HG03571 (cell line): ENCODE results near the gene XYLT1.

Experiments used
- ATAC-seq: cut with Tn5 transposase; IDR thresholded peaks from one replicate; pipeline ENCODE4 v1.9.1; 2021; ENCODE audit not compliant: unreplicated experiment

The XYLT1 gene

DNA sequence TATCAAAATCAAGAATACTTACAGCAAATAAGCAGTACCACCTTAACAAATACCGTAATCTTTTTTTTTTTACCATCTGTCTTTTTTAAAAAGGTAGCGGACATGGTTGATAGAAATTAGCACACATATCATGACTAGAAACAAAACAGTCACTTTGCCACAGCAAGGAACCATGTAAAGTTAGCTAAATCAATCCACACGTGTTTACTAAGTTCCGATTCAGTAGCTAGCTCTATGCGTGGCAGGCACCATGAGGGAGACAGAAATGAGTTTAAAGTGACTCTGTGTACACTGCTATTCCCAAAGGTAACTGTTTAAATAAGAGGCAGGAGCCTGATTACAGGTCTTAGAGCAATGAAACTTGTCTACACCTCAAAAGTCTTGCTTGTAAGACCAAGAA, 108.6 kb downstream of the XYLT1 start:
- ATAC-seq = no peak

DNA sequence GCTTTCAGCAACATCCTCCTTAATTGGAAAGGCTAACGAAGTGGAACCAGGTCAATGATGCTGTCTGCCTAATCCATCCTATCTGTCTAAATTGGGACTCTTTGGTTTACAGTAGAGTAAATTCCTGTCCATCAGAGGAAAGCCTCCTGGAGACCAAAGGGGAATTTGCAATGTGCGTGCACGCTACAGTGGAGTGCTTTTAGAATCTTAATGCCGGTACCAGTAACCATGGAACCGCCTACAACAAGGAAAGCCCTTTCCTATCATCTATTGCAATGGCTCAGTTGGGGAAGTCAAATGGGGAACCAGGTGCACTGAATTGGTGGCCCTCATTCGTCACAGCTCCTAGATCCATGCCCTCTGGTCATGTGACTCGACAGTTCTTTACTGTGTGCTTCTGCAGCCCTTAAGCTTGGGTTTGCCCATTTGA, 110.1 kb downstream of the XYLT1 start:
- ATAC-seq = no peak

DNA sequence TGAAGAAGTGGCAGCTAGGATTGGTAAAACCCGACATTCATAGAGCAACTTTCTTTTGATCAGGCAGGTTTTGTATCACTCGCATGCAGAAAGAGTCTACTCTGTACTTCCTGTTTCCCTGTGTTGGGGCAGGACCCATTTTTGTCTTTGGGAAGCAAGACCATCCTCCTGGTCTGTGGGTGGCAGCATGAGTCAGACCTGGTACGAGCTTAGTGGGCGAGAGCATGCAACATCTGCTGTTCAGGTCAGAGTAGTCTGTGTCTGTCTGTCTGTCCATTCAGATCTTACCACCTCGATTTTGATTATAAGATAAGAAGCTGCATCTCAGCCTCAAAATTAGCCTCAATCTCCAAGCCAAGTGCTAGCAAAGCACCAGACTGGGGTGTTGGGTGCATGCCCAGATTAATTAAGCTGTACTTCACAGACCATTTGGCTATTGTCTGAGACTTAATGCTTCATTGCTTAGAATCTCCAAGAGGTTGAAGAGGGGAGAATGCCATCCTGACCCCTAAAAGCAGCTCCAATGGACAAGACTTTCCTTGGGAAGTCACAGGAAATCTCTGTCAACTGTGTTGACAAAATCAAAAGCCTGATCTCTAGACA, 110.9 kb downstream of the XYLT1 start:
- no peak for ATAC-seq

GRCh38 chr16:17358846-17359245, 111.9 kb downstream of the XYLT1 start:
- no peak for ATAC-seq

- no peak for ATAC-seq
Measured at GRCh38 chr16:17358355-17358754, 112.4 kb downstream of the XYLT1 start.

DNA sequence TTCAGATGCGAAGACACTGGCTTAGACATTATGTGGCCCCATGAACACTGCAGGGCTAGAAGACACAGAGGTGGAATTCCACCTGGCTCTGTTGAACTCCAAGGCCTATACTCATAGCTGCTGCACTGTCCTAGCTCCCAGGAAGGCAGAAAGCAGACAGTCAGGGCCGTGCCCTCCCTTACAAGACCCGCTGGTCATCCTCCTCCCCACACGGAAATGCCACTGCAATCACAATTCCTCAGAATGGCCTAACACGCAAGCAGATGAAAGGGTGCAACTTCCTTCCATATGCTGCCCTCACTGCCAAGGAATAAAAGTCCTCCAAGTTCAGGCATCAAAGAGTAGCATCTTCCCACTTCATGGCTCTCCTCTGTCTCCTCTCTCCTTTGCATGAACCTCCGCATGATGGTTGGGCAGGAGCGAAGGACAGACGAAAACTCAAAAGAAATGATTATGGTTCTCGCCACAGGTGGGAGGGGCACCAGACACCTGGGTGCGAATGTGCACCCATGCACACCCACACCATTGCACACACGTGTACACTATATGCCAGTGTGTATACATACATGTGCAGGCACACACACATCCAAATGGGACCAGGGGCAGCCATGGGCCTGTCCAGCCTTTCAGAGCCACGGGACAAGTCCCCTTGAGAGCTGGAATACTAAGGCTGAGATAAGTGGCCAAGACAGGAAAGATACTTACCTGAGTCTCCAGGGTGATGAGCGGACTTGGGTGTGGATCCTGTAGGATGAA, 113.3 kb downstream of the XYLT1 start:
- ATAC-seq = no peak

GRCh38 chr16:17356243-17356933, 114.4 kb downstream of the XYLT1 start:
- ATAC-seq = no peak

GRCh38 chr16:17354685-17355084, 116.1 kb downstream of the XYLT1 start:
- ATAC-seq = no peak

- ATAC-seq = no peak
Measured at GRCh38 chr16:17354141-17354601, 116.6 kb downstream of the XYLT1 start.

DNA sequence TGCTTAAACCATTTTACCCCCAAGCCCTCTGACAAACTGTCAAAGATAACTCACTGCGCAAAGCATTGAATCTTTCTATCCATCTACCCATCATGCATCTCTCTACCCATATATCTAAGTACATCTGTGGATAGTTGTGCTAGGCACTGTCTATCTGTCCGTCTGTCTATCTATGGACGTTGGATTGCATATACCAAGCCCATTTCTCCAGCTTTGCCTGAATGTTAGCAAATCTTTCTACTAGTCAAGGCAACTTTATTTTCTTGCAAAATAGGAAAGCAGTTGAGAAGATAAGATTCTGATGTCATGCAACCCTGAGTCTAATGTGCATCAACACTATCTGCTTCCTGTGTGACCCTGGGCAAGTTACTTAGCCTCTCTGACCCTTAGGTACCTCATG, 117.2 kb downstream of the XYLT1 start:
- ATAC-seq = no peak

DNA sequence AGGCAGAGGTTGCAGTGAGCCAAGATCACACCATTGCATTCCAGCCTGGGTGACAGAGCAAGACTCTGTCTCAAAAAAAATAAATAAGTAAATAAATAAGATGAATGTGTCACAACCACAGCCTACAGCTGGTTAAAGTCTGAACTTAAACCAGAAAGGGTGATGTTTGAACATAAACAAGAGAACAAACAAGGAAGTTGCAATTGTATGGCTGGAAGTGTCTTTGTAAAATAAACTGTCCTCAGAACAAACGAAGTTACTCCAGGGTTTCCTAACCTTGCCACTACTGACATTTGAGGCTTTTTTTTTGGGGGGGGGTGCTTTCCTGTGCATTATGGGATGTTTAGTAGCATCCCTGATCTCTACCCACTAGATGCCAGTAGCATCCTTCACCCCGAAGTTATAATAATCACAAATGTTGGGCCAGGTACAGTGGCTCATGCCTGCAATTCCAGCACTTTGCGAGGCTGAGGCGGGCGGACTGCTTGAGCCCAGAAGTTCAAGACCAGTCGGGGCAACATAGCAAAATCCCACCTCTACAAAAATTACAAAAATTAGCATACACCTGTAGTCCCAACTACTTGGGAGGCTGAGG, 119.2 kb downstream of the XYLT1 start:
- no peak for ATAC-seq

DNA sequence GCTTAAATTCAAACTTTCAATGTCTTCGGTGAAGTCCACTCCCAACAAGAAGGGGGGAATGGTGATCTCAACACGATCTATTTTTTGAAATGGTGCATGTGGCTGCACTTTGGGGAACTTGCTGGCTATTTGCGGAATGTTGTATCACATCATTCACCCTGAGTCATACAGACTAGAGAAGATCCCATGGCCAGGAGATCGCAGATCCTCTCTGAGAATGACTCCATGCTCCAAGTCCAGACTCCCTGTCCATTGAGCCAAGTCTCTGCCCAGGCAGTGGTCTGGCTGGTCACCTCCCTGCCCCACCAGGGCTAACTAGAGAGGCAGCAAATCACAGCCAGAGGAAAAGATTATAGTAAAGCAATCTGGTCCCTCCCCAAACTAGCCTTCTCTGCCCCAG, 120.6 kb downstream of the XYLT1 start:
- no peak for ATAC-seq

- ATAC-seq = no peak
Measured at GRCh38 chr16:17348826-17349225, 121.9 kb downstream of the XYLT1 start.

DNA sequence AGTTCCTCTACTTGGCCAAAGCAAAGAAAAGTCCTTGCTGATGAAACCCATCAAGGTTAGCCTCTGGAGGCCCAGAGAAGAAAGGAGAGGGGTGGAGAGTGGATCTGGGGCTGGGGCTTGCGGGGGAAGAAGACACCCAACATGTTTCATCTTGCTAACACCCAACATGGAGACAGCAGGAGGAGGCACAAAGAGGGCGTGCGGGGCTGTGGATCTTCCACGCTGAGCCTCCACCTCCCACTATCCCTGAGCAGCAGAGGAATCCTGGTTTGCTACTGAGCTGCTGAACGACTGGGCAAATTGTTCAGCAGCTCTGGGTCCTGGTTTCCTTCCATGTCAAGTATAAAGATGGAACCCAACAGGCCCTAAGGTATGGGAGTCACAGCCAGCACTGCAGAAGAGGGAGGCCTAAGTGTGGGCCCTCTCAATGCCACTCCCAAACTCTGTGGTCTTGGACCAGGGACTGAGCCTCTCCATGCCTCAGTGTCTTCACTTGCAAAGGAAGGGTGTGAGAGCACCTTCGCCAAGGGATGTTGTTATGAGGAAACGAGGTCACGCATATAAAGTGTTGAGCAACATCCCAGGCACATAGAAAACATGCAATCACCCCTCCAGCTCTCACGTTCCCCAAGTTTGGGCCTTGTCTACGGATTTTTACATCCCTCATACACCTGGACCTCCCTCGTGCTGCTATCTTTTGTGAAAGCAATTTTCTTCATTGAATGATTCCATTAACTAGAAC, 122.5 kb downstream of the XYLT1 start:
- no peak for ATAC-seq

GRCh38 chr16:17347624-17348023, 123.1 kb downstream of the XYLT1 start:
- no peak for ATAC-seq

DNA sequence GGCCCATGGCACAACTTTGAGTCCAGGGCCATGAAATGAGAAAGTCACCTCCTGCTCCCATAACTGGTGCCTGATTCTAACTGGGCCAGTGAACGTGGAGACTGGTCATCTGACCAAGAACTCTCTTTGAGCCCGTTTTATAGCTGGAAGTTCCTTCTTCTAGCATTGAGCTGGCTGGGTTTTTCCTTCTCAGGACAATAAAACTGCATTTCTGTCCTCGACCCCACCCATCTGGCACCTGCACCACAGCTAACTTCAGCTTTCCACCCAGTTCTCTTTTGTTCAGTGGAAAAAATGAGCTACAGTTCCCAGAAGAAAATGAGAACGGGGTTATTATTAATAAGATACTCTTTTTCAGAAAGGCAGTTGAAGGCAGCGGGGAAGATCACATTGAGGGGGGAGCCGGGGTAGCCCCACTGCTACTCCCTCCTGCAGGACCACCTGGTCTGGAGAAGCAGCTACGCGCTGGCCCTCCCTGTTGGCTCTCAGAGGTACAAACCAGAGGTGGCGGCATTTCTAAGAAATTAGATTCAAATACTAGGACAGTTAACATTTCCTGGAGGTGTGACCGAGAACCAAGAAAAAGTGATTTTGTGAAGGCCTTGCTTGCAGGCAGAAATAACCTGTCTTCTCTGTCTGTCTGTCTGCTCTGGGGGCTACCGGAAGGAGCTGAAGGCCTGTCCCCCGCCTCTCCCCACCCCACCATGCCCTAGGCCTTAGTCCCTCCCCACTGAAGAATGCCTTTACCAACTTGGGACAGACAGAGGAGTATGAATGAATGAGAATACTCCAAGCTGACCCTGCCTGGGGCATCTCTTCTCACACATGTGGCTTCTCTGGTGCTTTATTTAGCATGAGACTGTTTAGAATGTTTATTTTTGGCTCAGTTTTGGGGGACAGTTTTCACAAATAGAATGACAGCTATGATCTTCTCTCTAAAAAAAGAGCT, 123.9 kb downstream of the XYLT1 start:
- no peak for ATAC-seq

GRCh38 chr16:17345043-17345442, 125.7 kb downstream of the XYLT1 start:
- no peak for ATAC-seq

DNA sequence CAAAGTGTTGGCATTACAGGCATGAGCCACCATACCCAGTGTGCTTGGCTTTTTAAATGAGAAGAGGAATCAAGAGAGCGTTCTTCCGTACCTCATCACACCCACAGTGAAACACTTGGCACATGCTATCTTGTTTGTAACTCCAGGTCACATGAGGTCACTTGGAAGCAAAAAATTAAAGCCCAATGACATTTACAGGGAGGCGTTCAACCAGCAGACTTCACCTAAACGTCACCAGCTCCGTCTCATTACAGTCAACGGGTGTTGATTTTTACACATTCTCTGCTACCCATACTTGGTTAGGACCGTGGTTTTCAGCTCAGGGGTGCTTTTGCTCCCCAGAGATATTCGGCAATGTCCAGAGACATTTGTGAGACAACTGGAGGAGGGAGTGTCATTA, 127.0 kb downstream of the XYLT1 start:
- ATAC-seq = no peak

- ATAC-seq = no peak
Measured at GRCh38 chr16:17343028-17343427, 127.7 kb downstream of the XYLT1 start.

DNA sequence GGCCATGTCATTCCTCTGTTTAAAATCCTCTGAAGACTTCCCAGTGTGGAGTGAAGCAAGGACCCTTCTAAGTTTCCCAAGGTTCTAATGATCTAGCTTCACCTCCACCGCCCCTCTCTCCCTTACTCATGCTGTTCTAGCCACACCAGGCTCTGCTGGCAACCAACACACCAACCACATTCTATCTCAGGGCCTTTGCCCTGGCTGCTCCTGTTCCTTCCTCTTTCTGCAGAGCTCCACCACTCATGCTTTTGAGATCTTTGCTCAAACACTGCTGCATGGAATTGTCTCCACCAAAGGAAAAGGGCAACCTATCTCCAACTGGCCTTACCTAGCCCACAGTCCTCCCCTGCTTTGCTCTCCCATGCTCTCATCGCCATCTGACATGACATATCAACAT, 128.7 kb downstream of the XYLT1 start:
- no peak for ATAC-seq
